Cardiac fibroblast (primary cell): Measurements from ENCODE around the gene HPSE2.

Experiments
- DNase-seq, 2 donors: peaks; one replicate each; pipeline versions ENCODE4 v3.0.0 to v3.0.0-alpha.2; 2010; ENCODE audit warnings: low read depth in 2 of 2
- H3K4me3 ChIP-seq, 2 donors: replicated peaks in 1 of 2; 1 replicate in 1 of 2; 2 replicates in 1 of 2; pipeline ENCODE4 v1.5.1; 2011; ENCODE audit warnings: low read depth in 2 of 2, low read length in 2 of 2, mild to moderate bottlenecking in 2 of 2, moderate library complexity in 1 of 2
- TF ChIP-seq, protein P1 (sequence below): IDR thresholded peaks from one replicate; pipeline ENCODE4 v1.5.1; 2011; ENCODE audit warnings: low read depth, mild to moderate bottlenecking, low read length, inconsistent platforms

HPSE2 gene

DNA sequence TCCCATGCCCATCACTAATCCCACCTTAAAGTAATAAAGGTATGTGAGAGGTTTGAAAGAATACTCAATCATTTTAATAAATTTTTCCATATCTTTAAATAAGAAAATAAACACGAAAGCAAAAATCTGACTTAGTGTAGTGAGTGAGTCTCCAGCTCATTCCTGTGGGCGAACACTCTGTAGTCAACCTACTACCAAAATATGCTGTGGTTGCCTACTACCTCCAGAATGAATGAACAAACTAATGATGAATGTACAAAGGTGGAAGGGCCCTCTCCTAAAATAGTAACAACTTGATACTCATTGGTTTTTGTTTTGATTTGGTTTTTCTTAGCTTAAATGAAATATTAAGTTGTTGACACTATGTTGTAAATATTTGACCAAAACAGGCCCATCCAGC is 593.4 kb downstream of the HPSE2 start:
- H3K4me3 ChIP-seq = no peak overlapping the region
- TF ChIP-seq, protein P1, sequence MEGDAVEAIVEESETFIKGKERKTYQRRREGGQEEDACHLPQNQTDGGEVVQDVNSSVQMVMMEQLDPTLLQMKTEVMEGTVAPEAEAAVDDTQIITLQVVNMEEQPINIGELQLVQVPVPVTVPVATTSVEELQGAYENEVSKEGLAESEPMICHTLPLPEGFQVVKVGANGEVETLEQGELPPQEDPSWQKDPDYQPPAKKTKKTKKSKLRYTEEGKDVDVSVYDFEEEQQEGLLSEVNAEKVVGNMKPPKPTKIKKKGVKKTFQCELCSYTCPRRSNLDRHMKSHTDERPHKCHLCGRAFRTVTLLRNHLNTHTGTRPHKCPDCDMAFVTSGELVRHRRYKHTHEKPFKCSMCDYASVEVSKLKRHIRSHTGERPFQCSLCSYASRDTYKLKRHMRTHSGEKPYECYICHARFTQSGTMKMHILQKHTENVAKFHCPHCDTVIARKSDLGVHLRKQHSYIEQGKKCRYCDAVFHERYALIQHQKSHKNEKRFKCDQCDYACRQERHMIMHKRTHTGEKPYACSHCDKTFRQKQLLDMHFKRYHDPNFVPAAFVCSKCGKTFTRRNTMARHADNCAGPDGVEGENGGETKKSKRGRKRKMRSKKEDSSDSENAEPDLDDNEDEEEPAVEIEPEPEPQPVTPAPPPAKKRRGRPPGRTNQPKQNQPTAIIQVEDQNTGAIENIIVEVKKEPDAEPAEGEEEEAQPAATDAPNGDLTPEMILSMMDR = no peak
- no peak for DNase-seq

DNA sequence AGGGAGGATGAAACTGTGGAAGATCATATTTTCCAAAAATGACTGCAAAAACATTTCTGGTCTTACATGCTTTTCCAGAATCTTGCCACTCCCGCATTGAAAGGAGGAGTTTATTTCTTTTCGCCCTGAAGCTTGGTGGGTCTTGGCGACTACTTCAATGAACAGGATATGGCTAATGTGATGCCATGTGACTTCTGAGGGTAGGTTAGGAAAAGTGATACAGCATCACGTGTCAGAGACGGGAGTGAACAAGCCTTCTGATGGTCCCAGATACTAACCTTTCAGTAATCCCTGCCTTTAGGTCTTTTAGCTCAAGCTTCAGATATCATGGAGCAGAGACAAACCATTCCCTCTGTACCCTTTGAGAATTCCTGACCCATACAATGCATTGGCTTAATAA is 596.7 kb downstream of the HPSE2 start:
- no peak for DNase-seq
- H3K4me3 ChIP-seq = no peak overlapping the region
- TF ChIP-seq, protein P1 = no peak

- TF ChIP-seq, protein P1 = no peak
- no peak for DNase-seq
- no peak overlapping the region for H3K4me3 ChIP-seq
Measured at GRCh38 chr10:98636921-98637329, 598.7 kb downstream of the HPSE2 start.

GRCh38 chr10:98632456-98633150 is 603.0 kb downstream of the HPSE2 start:
- TF ChIP-seq, protein P1 = no peak
- no peak for DNase-seq
- no peak overlapping the region for H3K4me3 ChIP-seq

- TF ChIP-seq, protein P1 = no peak
- no peak for DNase-seq
- no peak overlapping the region for H3K4me3 ChIP-seq
Measured at GRCh38 chr10:98628206-98628605, 607.4 kb downstream of the HPSE2 start.

- H3K4me3 ChIP-seq = no peak overlapping the region
- no peak for DNase-seq
- TF ChIP-seq, protein P1 = no peak
Measured at GRCh38 chr10:98627711-98628110, 607.9 kb downstream of the HPSE2 start.

DNA sequence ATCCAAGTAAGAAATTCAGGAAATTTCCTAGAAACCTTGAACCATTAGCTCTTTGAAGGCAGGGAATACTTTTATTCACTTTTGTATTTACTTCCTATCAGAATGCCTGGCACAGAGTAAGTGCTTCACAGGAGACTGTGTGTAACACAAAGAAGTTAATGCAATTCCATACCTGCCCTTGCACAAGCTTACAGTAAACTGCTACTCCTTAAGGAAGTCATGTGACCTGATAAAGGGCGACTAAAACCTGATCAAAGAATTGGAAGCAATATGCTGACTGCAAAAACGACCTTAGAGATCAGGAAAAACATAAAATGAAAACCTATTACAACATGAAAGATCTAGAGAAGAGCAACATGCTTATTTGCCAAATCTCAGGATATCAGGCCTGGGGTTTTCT is 610.7 kb downstream of the HPSE2 start:
- TF ChIP-seq, protein P1 = no peak
- H3K4me3 ChIP-seq = no peak overlapping the region
- no peak for DNase-seq
